SK-N-SH treated with all-trans-retinoic acid at 6 μM for 48 hours (cell line): Measurements from ENCODE around the gene SLC51A.

Experiments
- ATAC-seq: fragments of 200-7000 bp; cut with Tn5 transposase; 3 replicates; pipeline ENCODE4 v1.9.1; 2020; ENCODE audit warnings: mild to moderate bottlenecking, moderate library complexity
- ARNTL ChIP-seq: fragments of 450-650 bp; formaldehyde crosslinking; IDR thresholded peaks from 2 replicates; pipeline ENCODE4 v1.5.0; 2020; ENCODE audit warnings: low read depth, mild to moderate bottlenecking, moderate library complexity, borderline replicate concordance
- BACH2 ChIP-seq: fragments of 250-450 bp; sonication (Bioruptor Pico); IDR thresholded peaks from 2 replicates; pipeline ENCODE4 v1.9.0; 2021; ENCODE audit warnings: mild to moderate bottlenecking, borderline replicate concordance
- CSDC2 ChIP-seq: fragments of 250-450 bp; sonication (Bioruptor Pico); IDR thresholded peaks from 2 replicates; pipeline ENCODE4 v1.5.0; 2020; ENCODE audit warnings: mild to moderate bottlenecking, moderate library complexity
- ESRRG ChIP-seq: fragments of 250-450 bp; sonication (Bioruptor Pico); IDR thresholded peaks from 2 replicates; pipeline ENCODE4 v1.6.1; 2021; ENCODE audit warnings: mild to moderate bottlenecking
- GLIS3 ChIP-seq: fragments of 250-450 bp; sonication (Bioruptor Pico); IDR thresholded peaks from 2 replicates; pipeline ENCODE4 v1.5.0; 2020; ENCODE audit warnings: mild to moderate bottlenecking, moderate library complexity
- ISL1 ChIP-seq: fragments of 250-450 bp; sonication (Bioruptor Pico); IDR thresholded peaks from 2 replicates; pipeline ENCODE4 v2.1.2; 2022; ENCODE audit warnings: mild to moderate bottlenecking, moderate library complexity
- OSR1 ChIP-seq: fragments of 250-450 bp; sonication (Bioruptor Pico); IDR thresholded peaks from 2 replicates; pipeline ENCODE4 v1.8.0; 2022; ENCODE audit warnings: moderate library complexity, mild to moderate bottlenecking, inconsistent platforms
- PPARA ChIP-seq: fragments of 250-450 bp; sonication (Bioruptor Pico); IDR thresholded peaks from 2 replicates; pipeline ENCODE4 v1.5.0; 2020; ENCODE audit warnings: mild to moderate bottlenecking, borderline replicate concordance
- RARB ChIP-seq: fragments of 250-450 bp; sonication (Bioruptor Pico); IDR thresholded peaks from 2 replicates; pipeline ENCODE4 v1.8.0; 2021; ENCODE audit warnings: mild to moderate bottlenecking, moderate library complexity
- SNAI2 ChIP-seq: fragments of 250-450 bp; sonication (Bioruptor Pico); IDR thresholded peaks from 2 replicates; pipeline ENCODE4 v1.5.0; 2020; ENCODE audit warnings: mild to moderate bottlenecking, moderate library complexity
- TCF4 ChIP-seq: fragments of 250-450 bp; sonication (Bioruptor Pico); IDR thresholded peaks from 2 replicates; pipeline ENCODE4 v1.8.0; 2021; ENCODE audit warnings: mild to moderate bottlenecking, moderate library complexity, borderline replicate concordance
- TOX ChIP-seq: fragments of 250-450 bp; sonication (Bioruptor Pico); IDR thresholded peaks from 2 replicates; pipeline ENCODE4 v1.8.0; 2021; ENCODE audit warnings: mild to moderate bottlenecking, moderate library complexity, borderline replicate concordance
- ZFP3 ChIP-seq: fragments of 250-450 bp; sonication (Bioruptor Pico); IDR thresholded peaks from 2 replicates; pipeline ENCODE4 v1.5.0; 2020; ENCODE audit warnings: mild to moderate bottlenecking, moderate library complexity
- ZFP30 ChIP-seq: fragments of 450-650 bp; formaldehyde crosslinking; IDR thresholded peaks from 2 replicates; pipeline ENCODE4 v1.5.0; 2022; ENCODE audit warnings: mild to moderate bottlenecking, moderate library complexity
- ZNF565 ChIP-seq: fragments of 450-650 bp; formaldehyde crosslinking; conservative IDR thresholded peaks from 2 replicates; pipeline ENCODE4 v1.5.0; 2020; ENCODE audit warnings: low read depth, mild to moderate bottlenecking, moderate library complexity
- ZNF70 ChIP-seq: fragments of 450-650 bp; formaldehyde crosslinking; IDR thresholded peaks from 2 replicates; pipeline ENCODE4 v1.5.0; 2020; ENCODE audit warnings: mild to moderate bottlenecking, moderate library complexity
- ZNF8 ChIP-seq: fragments of 450-650 bp; formaldehyde crosslinking; IDR thresholded peaks from 2 replicates; pipeline ENCODE4 v1.5.0; 2020; ENCODE audit warnings: mild to moderate bottlenecking, moderate library complexity
- TF ChIP-seq, protein P1 (sequence below): fragments of 250-450 bp; sonication (Bioruptor Pico); IDR thresholded peaks from 2 replicates; pipeline ENCODE4 v1.8.0; 2020; ENCODE audit warnings: mild to moderate bottlenecking, moderate library complexity, borderline replicate concordance
- TF ChIP-seq, protein P2 (sequence below): fragments of 250-450 bp; sonication (Bioruptor Pico); IDR thresholded peaks from 2 replicates; pipeline ENCODE4 v1.8.0; 2021; ENCODE audit warnings: low read depth, mild to moderate bottlenecking, moderate library complexity, borderline replicate concordance
- TF ChIP-seq, protein P3 (sequence below): fragments of 250-450 bp; sonication (Bioruptor Pico); IDR thresholded peaks from 2 replicates; pipeline ENCODE4 v1.5.1; 2021; ENCODE audit warnings: mild to moderate bottlenecking, moderate library complexity
- TF ChIP-seq, protein P4 (sequence below): fragments of 250-450 bp; sonication (Bioruptor Pico); IDR thresholded peaks from 2 replicates; pipeline ENCODE4 v1.5.0; 2020; ENCODE audit warnings: mild to moderate bottlenecking, moderate library complexity
- TF ChIP-seq, protein P5 (sequence below): fragments of 250-450 bp; sonication (Bioruptor Pico); IDR thresholded peaks from 2 replicates; pipeline ENCODE4 v1.5.1; 2020; ENCODE audit warnings: low read depth, mild to moderate bottlenecking, moderate library complexity

Gene SLC51A

DNA sequence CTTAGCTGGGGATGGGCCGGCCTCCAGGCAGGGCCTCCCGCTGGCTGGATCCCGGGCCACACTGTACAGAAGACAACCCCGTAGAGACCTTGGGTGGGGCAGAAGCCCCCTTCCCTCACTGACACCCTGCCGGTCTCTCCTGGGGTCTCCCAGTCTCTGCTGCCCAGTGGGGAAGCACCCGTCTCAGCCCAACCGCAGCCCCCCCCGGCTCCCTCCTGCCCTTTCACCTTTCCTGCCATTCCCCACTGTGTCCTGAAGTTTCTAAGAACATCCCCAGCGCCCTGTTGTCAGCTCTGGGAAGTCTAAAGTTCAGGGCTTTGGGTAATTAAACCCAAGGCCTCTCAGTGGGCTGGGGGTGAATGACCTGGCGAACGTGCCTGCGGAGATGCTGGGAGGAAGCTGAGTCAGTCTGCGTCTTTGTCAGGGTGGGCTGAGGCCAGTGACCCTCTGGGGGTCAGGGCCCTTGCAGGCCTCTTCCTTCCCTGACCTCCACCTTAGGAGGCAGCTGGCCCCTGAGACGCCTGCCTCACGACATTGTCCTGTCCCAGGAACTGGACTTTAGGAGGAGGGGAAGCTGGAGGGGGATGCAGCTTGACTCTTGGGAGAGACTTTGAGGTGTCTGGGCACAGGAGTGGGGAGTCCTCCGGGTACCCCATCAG, 1.4 kb upstream of the SLC51A start:
- ATAC-seq: no peak
- TF ChIP-seq ESRRG (CRISPR knock-in tag) (no peak), OSR1 (CRISPR knock-in tag) (no peak), GLIS3 (CRISPR knock-in tag) (no peak), RARB (CRISPR knock-in tag) (no peak), CSDC2 (no peak), ZFP30 (CRISPR knock-in tag) (no peak), ZFP3 (no peak), ZNF8 (CRISPR knock-in tag) (no peak), ARNTL (CRISPR knock-in tag) (no peak), ZNF565 (no peak), PPARA (CRISPR knock-in tag) (no peak), ISL1 (no peak)
- TF ChIP-seq, protein P1, sequence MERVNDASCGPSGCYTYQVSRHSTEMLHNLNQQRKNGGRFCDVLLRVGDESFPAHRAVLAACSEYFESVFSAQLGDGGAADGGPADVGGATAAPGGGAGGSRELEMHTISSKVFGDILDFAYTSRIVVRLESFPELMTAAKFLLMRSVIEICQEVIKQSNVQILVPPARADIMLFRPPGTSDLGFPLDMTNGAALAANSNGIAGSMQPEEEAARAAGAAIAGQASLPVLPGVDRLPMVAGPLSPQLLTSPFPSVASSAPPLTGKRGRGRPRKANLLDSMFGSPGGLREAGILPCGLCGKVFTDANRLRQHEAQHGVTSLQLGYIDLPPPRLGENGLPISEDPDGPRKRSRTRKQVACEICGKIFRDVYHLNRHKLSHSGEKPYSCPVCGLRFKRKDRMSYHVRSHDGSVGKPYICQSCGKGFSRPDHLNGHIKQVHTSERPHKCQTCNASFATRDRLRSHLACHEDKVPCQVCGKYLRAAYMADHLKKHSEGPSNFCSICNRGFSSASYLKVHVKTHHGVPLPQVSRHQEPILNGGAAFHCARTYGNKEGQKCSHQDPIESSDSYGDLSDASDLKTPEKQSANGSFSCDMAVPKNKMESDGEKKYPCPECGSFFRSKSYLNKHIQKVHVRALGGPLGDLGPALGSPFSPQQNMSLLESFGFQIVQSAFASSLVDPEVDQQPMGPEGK (CRISPR knock-in tag): no peak
- TF ChIP-seq, all 23 proteins: peak for 0

DNA sequence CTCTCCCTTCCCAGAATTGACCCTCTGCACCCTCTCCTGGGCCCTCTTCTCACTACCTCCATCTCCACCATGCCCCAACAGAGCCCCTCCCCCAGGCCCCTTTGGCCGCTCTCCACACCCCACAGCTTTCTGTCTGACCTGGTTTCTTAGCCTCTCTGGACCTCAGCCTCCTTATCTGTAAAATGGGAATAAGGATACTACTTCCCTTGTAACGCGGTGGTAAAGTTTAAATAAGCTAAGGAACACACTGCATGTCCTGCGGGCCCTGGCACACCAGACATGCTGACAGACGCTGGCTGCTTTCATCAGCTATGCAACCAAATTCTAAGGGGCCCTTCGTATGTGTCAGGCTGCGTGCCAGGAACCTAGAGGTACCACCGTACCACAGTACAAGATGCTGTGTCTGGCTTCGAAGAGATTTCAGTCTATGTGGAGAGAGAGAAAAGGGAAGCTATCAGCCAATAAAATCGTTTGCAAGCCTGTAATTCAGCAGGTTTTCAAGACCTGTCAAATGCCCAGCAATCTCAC, 777 bp upstream of the SLC51A start:
- ATAC-seq: no peak
- no peak for TF ChIP-seq TOX (CRISPR knock-in tag)

DNA sequence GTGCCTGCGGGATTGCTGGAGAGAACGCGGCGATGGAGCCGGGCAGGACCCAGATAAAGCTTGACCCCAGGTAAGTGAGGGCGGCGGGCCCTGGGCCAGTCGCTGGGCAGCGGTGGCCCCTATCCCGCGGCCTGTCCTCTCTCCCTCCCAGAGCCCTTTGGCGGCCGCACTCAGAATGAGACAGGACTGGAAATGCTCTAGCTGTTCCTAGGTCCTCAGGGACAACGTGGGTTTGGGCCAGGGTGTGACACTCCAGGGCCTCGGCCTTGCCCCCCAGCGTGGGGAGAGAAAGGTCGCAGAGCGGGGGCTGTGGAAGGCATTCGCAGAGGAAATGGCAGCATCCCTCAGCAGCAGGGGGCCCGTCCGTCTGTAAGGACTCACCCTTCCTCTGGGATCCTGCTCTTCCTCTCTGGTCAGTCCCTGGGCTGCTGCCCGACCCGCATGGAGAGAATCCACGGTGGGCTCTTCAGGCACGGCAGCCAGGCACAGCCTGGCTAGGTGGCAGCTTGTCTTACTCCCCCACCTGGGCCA, 412 bp downstream of the SLC51A start:
- ATAC-seq: no peak

DNA sequence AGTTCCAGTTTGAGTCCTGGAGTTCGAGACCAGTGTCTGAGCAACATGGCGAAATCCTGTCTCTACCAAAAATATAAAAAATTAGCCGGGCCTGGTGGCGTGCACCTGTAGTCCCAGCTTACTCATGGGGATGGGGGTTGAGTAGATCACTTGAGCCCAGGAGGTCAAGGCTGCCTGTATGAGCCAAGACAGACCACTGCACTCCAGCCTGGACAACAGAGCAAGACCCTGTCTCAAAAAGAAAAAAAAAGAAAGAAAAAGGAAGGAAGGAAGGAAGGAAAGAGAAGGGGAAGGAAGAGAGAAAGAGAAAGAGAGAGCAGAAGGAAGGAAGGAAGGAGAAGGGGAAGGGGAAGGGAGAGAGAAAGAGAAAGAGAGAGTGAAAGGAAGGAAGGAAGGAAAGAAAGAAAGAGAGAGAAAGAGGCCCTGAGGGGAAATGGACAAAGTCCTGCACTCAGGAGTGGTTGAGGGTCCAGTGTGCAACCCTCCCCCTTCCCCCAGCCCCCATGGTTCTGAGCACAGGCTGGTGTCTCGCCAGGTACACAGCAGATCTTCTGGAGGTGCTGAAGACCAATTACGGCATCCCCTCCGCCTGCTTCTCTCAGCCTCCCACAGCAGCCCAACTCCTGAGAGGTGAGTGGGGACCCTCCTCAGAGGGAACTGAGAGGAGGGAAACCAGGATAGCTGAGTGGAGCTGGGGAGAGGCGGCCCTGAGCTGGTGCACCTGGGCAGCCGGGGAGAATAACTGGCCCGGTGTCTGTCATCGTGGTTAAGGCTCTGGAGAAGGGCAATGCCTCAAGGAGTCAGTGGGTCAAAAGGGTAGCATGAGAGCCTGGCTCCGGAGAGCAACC, 1.2 kb downstream of the SLC51A start:
- ATAC-seq: no peak
- TF ChIP-seq ZFP30 (CRISPR knock-in tag) (no peak), ARNTL (CRISPR knock-in tag) (no peak), GLIS3 (CRISPR knock-in tag) (no peak), PPARA (CRISPR knock-in tag) (no peak), ESRRG (CRISPR knock-in tag) (no peak), BACH2 (CRISPR knock-in tag) (no peak), TOX (CRISPR knock-in tag) (no peak), ISL1 (no peak), ZNF565 (no peak), ZNF70 (CRISPR knock-in tag) (no peak), RARB (CRISPR knock-in tag) (no peak), CSDC2 (no peak), TCF4 (CRISPR knock-in tag) (no peak)
- TF ChIP-seq, protein P1 (CRISPR knock-in tag): no peak
- TF ChIP-seq, protein P2, sequence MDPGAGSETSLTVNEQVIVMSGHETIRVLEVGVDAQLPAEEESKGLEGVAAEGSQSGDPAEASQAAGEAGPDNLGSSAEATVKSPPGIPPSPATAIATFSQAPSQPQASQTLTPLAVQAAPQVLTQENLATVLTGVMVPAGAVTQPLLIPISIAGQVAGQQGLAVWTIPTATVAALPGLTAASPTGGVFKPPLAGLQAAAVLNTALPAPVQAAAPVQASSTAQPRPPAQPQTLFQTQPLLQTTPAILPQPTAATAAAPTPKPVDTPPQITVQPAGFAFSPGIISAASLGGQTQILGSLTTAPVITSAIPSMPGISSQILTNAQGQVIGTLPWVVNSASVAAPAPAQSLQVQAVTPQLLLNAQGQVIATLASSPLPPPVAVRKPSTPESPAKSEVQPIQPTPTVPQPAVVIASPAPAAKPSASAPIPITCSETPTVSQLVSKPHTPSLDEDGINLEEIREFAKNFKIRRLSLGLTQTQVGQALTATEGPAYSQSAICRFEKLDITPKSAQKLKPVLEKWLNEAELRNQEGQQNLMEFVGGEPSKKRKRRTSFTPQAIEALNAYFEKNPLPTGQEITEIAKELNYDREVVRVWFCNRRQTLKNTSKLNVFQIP (CRISPR knock-in tag): no peak
- TF ChIP-seq, protein P3, sequence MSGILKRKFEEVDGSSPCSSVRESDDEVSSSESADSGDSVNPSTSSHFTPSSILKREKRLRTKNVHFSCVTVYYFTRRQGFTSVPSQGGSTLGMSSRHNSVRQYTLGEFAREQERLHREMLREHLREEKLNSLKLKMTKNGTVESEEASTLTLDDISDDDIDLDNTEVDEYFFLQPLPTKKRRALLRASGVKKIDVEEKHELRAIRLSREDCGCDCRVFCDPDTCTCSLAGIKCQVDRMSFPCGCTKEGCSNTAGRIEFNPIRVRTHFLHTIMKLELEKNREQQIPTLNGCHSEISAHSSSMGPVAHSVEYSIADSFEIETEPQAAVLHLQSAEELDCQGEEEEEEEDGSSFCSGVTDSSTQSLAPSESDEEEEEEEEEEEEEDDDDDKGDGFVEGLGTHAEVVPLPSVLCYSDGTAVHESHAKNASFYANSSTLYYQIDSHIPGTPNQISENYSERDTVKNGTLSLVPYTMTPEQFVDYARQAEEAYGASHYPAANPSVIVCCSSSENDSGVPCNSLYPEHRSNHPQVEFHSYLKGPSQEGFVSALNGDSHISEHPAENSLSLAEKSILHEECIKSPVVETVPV (CRISPR knock-in tag): no peak
- TF ChIP-seq, protein P4, sequence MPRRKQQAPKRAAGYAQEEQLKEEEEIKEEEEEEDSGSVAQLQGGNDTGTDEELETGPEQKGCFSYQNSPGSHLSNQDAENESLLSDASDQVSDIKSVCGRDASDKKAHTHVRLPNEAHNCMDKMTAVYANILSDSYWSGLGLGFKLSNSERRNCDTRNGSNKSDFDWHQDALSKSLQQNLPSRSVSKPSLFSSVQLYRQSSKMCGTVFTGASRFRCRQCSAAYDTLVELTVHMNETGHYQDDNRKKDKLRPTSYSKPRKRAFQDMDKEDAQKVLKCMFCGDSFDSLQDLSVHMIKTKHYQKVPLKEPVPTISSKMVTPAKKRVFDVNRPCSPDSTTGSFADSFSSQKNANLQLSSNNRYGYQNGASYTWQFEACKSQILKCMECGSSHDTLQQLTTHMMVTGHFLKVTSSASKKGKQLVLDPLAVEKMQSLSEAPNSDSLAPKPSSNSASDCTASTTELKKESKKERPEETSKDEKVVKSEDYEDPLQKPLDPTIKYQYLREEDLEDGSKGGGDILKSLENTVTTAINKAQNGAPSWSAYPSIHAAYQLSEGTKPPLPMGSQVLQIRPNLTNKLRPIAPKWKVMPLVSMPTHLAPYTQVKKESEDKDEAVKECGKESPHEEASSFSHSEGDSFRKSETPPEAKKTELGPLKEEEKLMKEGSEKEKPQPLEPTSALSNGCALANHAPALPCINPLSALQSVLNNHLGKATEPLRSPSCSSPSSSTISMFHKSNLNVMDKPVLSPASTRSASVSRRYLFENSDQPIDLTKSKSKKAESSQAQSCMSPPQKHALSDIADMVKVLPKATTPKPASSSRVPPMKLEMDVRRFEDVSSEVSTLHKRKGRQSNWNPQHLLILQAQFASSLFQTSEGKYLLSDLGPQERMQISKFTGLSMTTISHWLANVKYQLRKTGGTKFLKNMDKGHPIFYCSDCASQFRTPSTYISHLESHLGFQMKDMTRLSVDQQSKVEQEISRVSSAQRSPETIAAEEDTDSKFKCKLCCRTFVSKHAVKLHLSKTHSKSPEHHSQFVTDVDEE (CRISPR knock-in tag): no peak
- TF ChIP-seq, protein P5, sequence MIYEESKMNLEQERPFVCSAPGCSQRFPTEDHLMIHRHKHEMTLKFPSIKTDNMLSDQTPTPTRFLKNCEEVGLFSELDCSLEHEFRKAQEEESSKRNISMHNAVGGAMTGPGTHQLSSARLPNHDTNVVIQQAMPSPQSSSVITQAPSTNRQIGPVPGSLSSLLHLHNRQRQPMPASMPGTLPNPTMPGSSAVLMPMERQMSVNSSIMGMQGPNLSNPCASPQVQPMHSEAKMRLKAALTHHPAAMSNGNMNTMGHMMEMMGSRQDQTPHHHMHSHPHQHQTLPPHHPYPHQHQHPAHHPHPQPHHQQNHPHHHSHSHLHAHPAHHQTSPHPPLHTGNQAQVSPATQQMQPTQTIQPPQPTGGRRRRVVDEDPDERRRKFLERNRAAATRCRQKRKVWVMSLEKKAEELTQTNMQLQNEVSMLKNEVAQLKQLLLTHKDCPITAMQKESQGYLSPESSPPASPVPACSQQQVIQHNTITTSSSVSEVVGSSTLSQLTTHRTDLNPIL (CRISPR knock-in tag): no peak

More for the DNA sequence above, 412 bp downstream of the SLC51A start:
- no peak for TF ChIP-seq RARB (CRISPR knock-in tag)
- no peak for TF ChIP-seq BACH2 (CRISPR knock-in tag)
- no peak for TF ChIP-seq ZNF565
- no peak for TF ChIP-seq ESRRG (CRISPR knock-in tag)
- no peak for TF ChIP-seq ZFP30 (CRISPR knock-in tag)
- TF ChIP-seq SNAI2 (CRISPR knock-in tag): no peak
- no peak for TF ChIP-seq OSR1 (CRISPR knock-in tag)
